ENCODE measurements around the gene ITSN1.

DNA sequence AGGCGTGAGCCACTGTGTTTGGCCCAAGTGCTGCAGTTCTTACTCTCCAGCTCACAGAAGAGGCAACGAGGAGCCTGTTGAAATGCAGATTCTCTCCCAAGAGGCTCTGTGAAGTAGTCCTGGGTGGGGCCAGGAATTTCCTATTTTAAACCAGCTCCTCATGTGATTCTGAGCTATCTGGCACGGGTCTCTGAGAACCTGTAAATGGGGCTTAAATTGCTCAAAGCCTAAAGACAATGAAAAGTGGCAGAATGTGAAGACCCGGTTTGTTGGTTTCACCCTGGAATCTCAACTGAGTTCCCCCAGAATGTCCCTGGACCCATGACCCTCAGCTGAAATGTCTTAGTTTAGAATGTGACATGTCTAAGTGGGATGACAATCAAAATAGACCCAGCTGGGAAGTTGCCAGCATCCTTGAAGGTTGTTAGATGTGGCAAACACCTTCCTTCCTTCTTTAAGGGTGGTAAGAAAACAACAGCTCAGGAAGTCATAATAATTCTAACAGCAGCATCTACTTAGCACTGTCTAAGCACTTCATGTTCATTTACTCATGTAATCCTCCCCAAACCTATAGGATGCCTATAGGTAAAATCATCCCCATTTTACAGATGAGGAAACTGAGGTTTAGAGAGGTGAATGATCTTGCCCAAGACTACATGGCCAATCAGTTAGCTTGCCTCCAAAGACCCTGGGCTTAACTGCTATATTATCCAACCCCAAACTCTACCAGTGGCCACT lies 294.2 kb downstream of the ITSN1 start:
- TF ChIP-seq, protein P1, sequence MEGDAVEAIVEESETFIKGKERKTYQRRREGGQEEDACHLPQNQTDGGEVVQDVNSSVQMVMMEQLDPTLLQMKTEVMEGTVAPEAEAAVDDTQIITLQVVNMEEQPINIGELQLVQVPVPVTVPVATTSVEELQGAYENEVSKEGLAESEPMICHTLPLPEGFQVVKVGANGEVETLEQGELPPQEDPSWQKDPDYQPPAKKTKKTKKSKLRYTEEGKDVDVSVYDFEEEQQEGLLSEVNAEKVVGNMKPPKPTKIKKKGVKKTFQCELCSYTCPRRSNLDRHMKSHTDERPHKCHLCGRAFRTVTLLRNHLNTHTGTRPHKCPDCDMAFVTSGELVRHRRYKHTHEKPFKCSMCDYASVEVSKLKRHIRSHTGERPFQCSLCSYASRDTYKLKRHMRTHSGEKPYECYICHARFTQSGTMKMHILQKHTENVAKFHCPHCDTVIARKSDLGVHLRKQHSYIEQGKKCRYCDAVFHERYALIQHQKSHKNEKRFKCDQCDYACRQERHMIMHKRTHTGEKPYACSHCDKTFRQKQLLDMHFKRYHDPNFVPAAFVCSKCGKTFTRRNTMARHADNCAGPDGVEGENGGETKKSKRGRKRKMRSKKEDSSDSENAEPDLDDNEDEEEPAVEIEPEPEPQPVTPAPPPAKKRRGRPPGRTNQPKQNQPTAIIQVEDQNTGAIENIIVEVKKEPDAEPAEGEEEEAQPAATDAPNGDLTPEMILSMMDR (IDR thresholded peaks at IDR 0.05), result no peak
- TF ChIP-seq POLR2AphosphoS5 (IDR thresholded peaks at IDR 0.05), result no peak
- no peak for TF ChIP-seq POLR2A (IDR thresholded peaks at IDR 0.05)
- no peak for TF ChIP-seq EP300 (IDR thresholded peaks at IDR 0.05; ENCODE audit: low read depth)
